ENCODE results near the gene IGF2BP2. TPM values are rescaled to one million over a fixed set of nuclear protein-coding genes. Genes with fewer than 3 reads are reported as not detected.

The IGF2BP2 gene
- total RNA-seq, 6 donors from 2014 or later, result 11.4 to 60.3 (median 24.9) TPM

DNA sequence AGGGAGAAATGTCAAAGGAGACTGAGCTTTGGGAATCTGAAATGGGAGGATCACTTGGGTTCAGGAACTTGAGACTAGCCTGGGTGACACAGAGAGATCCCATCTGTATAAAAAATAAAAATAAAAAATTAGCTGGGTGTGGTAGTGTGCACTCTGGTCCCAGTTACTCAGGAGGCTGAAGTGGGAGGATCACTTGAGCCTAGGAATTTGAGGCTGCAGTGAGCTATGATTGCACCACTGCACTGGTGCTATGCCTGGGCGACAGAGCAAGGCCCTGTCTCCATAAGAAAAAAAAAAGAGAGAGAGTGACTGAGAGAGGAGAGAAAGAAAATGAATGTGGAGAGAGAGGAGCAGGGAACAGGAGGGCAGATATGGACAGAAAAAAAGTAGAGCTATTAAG is 165.9 kb downstream of the IGF2BP2 start:
- peak in 1 of 2 donors; percentile 31 for ATAC-seq (ENCODE audit: low FRiP score in 2 of 2)
- TF ChIP-seq, protein P1, sequence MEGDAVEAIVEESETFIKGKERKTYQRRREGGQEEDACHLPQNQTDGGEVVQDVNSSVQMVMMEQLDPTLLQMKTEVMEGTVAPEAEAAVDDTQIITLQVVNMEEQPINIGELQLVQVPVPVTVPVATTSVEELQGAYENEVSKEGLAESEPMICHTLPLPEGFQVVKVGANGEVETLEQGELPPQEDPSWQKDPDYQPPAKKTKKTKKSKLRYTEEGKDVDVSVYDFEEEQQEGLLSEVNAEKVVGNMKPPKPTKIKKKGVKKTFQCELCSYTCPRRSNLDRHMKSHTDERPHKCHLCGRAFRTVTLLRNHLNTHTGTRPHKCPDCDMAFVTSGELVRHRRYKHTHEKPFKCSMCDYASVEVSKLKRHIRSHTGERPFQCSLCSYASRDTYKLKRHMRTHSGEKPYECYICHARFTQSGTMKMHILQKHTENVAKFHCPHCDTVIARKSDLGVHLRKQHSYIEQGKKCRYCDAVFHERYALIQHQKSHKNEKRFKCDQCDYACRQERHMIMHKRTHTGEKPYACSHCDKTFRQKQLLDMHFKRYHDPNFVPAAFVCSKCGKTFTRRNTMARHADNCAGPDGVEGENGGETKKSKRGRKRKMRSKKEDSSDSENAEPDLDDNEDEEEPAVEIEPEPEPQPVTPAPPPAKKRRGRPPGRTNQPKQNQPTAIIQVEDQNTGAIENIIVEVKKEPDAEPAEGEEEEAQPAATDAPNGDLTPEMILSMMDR (IDR thresholded peaks at IDR 0.05), result no peak
- TF ChIP-seq EP300 (IDR thresholded peaks at IDR 0.05) (no peak), POLR2A (IDR thresholded peaks at IDR 0.05) (no peak), POLR2AphosphoS5 (IDR thresholded peaks at IDR 0.05) (no peak)
- 71% methylated on average over 1 of the region's 1 CpG for WGBS, 2 donors
- Histone ChIP-seq H3K9me3 (no peaks in the 10 kb centered on the region), H3K27me3 (no peaks in the 10 kb centered on the region), H3K27ac (peak overlapping the region; percentile 11 to 55 (median 48)), H3K36me3 (peaks cover 0 to 37% (median under 1%) of the 10 kb centered on the region in 4 donors), H3K4me3 (no peak overlapping the region), H3K4me1 (peaks cover 13 to 40% (median 27%) of the 10 kb centered on the region in 4 donors)
- no peak for DNase-seq

DNA sequence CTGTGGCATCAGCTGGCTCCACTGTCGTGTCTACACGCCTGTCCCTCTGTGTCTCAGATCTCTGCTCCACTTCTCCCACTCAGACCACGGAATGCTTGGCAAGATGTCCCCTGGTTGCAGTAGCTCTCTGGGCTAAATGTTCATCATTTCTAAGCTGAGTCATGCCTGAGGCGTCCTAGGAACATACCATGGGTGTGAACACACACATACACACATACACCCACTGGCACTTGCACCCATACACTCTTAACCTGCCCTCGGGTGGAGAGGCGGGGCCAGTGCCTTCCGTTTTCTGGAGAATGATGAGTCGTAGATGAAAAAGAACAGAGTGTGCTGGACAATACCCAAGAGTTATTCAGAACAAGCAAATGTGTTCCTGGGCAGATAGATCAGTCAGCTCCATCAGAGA is 166.3 kb downstream of the IGF2BP2 start:
- Histone ChIP-seq H3K36me3 (peaks cover 0 to 39% (median 2%) of the 10 kb centered on the region in 4 donors), H3K9me3 (no peaks in the 10 kb centered on the region), H3K27me3 (no peaks in the 10 kb centered on the region), H3K27ac (peak overlapping the region; percentile 68 to 82 (median 76)), H3K4me3 (no peak overlapping the region), H3K4me1 (peaks cover 13 to 40% (median 27%) of the 10 kb centered on the region in 4 donors)
- ATAC-seq (ENCODE audit: low FRiP score in 2 of 2), result peak; percentile 81 to 86
- peak in 1 of 2 donors; percentile 54 for DNase-seq
- WGBS, 2 donors, result 52 to 75% methylated on average over 7 to 8 of the region's 8 CpGs
- TF ChIP-seq, protein P1 (IDR thresholded peaks at IDR 0.05), result no peak
- TF ChIP-seq POLR2A (IDR thresholded peaks at IDR 0.05), result no peak
- TF ChIP-seq EP300 (IDR thresholded peaks at IDR 0.05), result peak in 2 of 4 donors; percentile 45 to 49
- peak; percentile 76 to 84 for TF ChIP-seq POLR2AphosphoS5 (IDR thresholded peaks at IDR 0.05)

DNA sequence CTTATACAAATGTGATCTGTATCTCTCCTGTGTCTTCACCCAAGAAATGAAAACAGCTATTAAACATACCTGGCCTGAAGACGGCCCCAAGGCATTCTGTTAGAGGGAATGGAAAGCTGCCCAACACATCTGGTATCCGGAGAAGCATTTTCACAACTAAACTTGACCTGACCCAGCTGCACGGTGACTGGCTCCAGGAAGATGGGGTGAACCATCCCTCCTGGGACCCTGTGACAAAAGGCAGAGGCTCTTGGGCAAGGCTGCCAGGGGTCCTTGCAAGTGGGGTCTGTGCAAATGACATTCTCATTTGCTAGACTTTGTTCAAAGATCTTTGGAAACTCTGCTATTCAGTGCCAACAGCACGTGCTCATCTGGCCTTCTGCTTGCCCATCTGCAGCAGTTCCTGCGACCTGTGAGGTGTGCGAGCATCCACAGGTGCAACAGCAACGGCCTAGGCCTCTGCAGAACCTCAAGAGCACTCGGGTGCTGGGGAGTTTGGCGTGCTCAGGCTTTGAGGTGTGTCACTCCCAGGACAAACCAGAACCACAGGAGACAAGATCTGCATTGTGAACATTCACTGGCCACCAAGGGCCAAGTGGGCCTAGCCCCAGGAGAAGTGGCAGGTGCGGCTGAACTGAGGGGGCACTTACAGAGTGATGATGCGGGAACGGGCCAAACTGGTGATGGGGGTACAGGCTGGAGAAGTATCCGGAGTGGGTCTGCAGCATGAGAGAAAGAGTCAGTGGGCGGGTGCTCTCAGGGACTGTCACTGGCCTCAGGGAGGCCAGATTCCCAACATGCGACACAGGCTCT is 166.9 kb downstream of the IGF2BP2 start:
- Histone ChIP-seq H3K36me3 (peaks cover 0 to 43% (median 2%) of the 10 kb centered on the region in 4 donors), H3K9me3 (no peaks in the 10 kb centered on the region), H3K27ac (peak overlapping the region; percentile 68 to 82 (median 76)), H3K4me1 (peaks cover 13 to 40% (median 27%) of the 10 kb centered on the region in 4 donors), H3K27me3 (no peaks in the 10 kb centered on the region), H3K4me3 (no peak overlapping the region)
- TF ChIP-seq, protein P1 (IDR thresholded peaks at IDR 0.05), result no peak
- TF ChIP-seq POLR2A (IDR thresholded peaks at IDR 0.05) (no peak), POLR2AphosphoS5 (IDR thresholded peaks at IDR 0.05) (no peak), EP300 (IDR thresholded peaks at IDR 0.05) (no peak)
- no peak for ATAC-seq (ENCODE audit: low FRiP score in 2 of 2)
- DNase-seq, result no peak
- 88 to 89% methylated on average over 14 to 15 of the region's 15 CpGs for WGBS, 2 donors

DNA sequence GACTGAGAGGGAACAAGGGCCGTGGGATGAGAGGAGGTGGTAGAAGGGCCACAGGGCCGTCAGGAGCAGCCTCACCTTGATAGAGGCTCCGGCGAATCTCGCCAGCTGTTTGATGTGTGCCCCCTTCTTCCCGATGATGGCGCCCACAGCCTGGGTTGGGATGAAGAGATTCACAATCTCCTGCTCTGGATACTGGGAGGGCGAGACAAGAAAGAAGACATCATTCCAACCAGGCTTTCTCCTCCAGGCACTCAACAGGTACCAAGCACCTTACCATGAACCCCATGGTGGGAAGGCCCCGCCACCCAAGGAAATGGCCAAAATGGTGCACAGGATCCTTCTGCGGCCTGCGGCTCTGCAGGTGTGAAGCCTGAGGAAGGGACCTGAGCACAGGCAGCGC is 167.6 kb downstream of the IGF2BP2 start:
- ATAC-seq (ENCODE audit: low FRiP score in 2 of 2), result no peak
- H3K27ac ChIP-seq, result peak overlapping the region; percentile 68 to 82 (median 76)
- H3K9me3 ChIP-seq, result no peaks in the 10 kb centered on the region
- H3K4me1 ChIP-seq, result peaks cover 13 to 40% (median 27%) of the 10 kb centered on the region in 4 donors
- no peak for DNase-seq
- no peaks in the 10 kb centered on the region for H3K27me3 ChIP-seq
- H3K36me3 ChIP-seq, result peaks cover 0 to 49% (median 2%) of the 10 kb centered on the region in 4 donors
- TF ChIP-seq POLR2AphosphoS5 (IDR thresholded peaks at IDR 0.05) (no peak), POLR2A (IDR thresholded peaks at IDR 0.05) (no peak), EP300 (IDR thresholded peaks at IDR 0.05) (no peak)
- TF ChIP-seq, protein P1 (IDR thresholded peaks at IDR 0.05), result no peak
- WGBS, 2 donors, result 87 to 94% methylated on average over 12 of the region's 12 CpGs
- H3K4me3 ChIP-seq, result no peak overlapping the region

Data from upper lobe of left lung (tissue), 6 donors.